GM12874 (cell line): ENCODE measurements around the gene KCNA4.

Source experiments
- TF ChIP-seq, protein P1 (sequence below): IDR thresholded peaks from 2 replicates; pipeline ENCODE4 v1.5.1; 2011; ENCODE audit warnings: low read depth, mild to moderate bottlenecking, control low read depth, low read length, moderate library complexity; ENCODE audit not compliant: insufficient read depth

KCNA4 gene

DNA sequence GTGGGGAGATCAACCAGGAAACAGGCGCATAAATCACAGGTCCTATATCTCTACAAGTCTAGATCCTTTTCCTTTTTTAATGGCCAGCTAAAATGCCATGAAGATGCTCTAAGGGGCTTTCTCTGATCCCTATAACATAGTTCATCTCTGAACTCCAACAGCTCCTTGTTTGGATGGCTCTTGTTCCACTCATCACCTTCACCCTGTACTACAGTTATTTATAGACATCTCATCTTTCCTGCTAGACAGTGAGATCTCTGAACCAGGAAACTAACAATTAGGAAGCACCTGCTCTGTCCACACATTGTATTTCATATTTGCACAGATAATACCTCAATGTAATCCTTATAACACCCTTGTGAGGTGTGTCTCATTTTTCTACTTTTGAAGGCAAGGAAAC, 31.6 kb downstream of the KCNA4 start:
- TF ChIP-seq, protein P1, sequence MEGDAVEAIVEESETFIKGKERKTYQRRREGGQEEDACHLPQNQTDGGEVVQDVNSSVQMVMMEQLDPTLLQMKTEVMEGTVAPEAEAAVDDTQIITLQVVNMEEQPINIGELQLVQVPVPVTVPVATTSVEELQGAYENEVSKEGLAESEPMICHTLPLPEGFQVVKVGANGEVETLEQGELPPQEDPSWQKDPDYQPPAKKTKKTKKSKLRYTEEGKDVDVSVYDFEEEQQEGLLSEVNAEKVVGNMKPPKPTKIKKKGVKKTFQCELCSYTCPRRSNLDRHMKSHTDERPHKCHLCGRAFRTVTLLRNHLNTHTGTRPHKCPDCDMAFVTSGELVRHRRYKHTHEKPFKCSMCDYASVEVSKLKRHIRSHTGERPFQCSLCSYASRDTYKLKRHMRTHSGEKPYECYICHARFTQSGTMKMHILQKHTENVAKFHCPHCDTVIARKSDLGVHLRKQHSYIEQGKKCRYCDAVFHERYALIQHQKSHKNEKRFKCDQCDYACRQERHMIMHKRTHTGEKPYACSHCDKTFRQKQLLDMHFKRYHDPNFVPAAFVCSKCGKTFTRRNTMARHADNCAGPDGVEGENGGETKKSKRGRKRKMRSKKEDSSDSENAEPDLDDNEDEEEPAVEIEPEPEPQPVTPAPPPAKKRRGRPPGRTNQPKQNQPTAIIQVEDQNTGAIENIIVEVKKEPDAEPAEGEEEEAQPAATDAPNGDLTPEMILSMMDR, result no peak

DNA sequence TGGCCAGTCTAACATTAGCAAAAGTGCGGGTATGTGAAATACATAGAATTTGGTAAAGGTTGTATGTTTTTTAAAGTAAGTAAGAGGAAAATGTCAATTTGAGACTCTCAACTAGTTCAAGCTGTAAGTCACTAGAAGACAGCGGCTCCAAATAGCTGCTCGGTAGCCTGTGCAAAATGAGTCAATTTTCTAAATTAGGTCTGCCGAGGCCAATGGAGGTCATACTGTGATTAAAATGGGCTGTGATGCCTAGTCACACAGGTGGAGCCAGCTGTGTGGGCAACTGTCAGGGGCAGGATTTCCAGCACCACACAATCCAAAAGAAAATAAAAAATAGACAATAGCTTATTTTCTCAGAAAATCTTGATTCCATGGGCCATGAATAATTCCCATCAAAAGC, 32.3 kb downstream of the KCNA4 start:
- TF ChIP-seq, protein P1, result no peak

DNA sequence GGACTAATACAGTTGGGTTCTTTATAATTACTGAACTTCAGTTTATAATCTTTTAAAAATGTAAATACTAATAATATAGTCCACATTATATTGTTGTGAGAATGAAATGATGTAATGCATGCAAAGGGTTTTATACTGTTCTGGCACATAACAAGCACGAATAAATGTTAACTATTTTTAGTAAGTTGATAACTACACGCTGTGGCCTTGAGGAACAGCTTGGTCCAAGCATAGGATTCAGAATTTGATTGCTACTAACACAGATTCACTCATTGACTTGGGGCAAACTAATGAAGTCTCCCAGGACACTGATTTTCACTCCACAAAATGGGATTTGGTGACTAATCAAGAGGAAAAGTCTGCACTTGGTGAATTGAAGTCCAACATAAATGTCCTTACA, 38.3 kb downstream of the KCNA4 start:
- TF ChIP-seq, protein P1, result no peak

DNA sequence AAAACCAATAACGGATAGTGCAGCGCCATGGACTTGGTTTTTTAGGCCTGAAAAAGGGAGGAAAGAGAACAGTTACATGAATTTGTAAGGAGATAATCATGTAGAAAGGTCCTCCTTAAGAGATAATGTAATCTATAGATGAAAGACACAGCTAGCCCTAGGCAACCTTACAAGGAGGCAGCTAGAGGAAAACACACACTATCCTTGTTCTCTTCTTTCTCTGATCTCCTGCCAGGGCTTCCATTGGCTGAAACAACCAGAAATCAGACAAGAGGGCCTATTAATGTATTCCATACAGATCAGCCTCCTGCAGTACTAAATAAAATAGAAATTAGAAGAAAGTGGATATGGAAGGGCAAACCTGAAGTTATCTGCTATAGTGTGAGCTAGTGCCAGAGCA, 53.0 kb downstream of the KCNA4 start:
- TF ChIP-seq, protein P1, result no peak

DNA sequence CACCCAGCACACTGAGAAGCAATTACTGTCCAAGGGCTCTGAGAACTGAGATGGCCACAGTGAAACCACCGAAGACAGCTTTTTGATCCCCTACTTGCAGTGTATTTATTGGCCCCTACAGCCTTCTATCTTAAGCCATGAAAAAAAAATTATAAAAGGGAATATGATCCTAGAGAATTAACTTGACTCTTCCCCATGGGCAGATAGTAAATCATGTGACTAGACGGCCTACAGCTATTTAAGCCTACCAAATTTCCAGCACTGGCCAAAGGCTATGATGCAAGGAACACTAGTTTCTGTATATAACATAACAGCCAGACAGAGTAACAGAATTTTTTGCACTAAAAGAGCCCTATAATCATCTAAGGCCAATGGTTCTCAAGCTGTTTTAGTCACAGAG, 53.8 kb downstream of the KCNA4 start:
- TF ChIP-seq, protein P1, result no peak

DNA sequence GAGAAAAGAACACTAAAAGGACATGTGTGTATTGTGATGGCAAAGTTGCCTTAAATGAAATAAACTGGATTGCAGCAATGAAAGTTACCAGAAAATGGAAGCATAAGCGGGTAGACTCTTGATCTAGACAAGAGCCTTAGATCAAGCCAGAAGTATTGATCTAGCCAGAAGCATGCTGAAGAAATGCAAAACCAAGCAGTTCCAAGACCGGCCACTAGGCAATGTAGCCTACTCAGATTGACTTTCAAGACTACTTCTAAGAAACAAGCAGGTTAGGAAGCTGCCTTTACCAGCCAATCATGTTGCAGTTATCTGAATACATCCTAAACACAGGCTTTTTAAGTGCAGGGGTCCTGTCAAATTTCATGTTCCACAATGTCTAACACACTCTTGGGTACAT, 54.6 kb downstream of the KCNA4 start:
- TF ChIP-seq, protein P1, result peak; percentile 47
